Erythroblast (primary cell): ENCODE data around the gene XRCC4.
"Not testable (repeated sequence)": the region's sequence is repeated elsewhere in the genome, so short reads cannot be mapped to it uniquely, and the experiment has no call there.

Experiments used
- DNase-seq, 2 experiments: peaks; one replicate each; lab custom pipeline; 2025; lab: John Stamatoyannopoulos, UW
- GATA1 ChIP-seq: IDR thresholded peaks from 2 replicates; pipeline ENCODE4 v1.6.1; 2011; ENCODE audit warnings: low read depth, mild to moderate bottlenecking, control low read depth, low read length, moderate library complexity
- POLR2A ChIP-seq: IDR thresholded peaks from 2 replicates; pipeline ENCODE4 v1.6.1; 2011; ENCODE audit warnings: mild to moderate bottlenecking, low read length

XRCC4 gene

GRCh38 chr5:83149671-83150070 lies 72.3 kb downstream of the XRCC4 start:
- no peak for TF ChIP-seq GATA1
- DNase-seq, result no peak

GRCh38 chr5:83151821-83152220 lies 74.5 kb downstream of the XRCC4 start:
- TF ChIP-seq POLR2A (no peak), GATA1 (no peak)
- DNase-seq, result no peak

- DNase-seq, result not testable (repeated sequence)
Observed at GRCh38 chr5:83152996-83153395, 75.6 kb downstream of the XRCC4 start.

GRCh38 chr5:83156001-83156400 lies 78.7 kb downstream of the XRCC4 start:
- DNase-seq, result no peak
- no peak for TF ChIP-seq GATA1
- no peak for TF ChIP-seq POLR2A

- DNase-seq, result no peak
Observed at GRCh38 chr5:83157163-83157562, 79.8 kb downstream of the XRCC4 start.

GRCh38 chr5:83162601-83163000 lies 85.3 kb downstream of the XRCC4 start:
- TF ChIP-seq GATA1 (no peak), POLR2A (no peak)
- DNase-seq, result no peak

More at GRCh38 chr5:83157163-83157562, 79.8 kb downstream of the XRCC4 start:
- TF ChIP-seq POLR2A (no peak), GATA1 (no peak)

GRCh38 chr5:83167538-83167937 lies 90.2 kb downstream of the XRCC4 start:
- peak in 1 of 2 experiments; percentile 25 for DNase-seq
- TF ChIP-seq GATA1 (no peak), POLR2A (no peak)

GRCh38 chr5:83169571-83170337 lies 92.4 kb downstream of the XRCC4 start:
- TF ChIP-seq POLR2A (no peak), GATA1 (no peak)
- no peak for DNase-seq

GRCh38 chr5:83172011-83172410 lies 94.7 kb downstream of the XRCC4 start:
- DNase-seq, result no peak
- no peak for TF ChIP-seq POLR2A
- TF ChIP-seq GATA1, result no peak

GRCh38 chr5:83172655-83173054 lies 95.3 kb downstream of the XRCC4 start:
- no peak for TF ChIP-seq GATA1
- TF ChIP-seq POLR2A, result no peak
- no peak for DNase-seq

GRCh38 chr5:83173826-83174225 lies 96.5 kb downstream of the XRCC4 start:
- no peak for DNase-seq
- no peak for TF ChIP-seq POLR2A

GRCh38 chr5:83177803-83178202 lies 100.5 kb downstream of the XRCC4 start:
- TF ChIP-seq GATA1 (no peak), POLR2A (no peak)
- peak in 1 of 2 experiments; percentile 5 for DNase-seq

GRCh38 chr5:83179966-83180365 lies 102.6 kb downstream of the XRCC4 start:
- DNase-seq, result no peak
- TF ChIP-seq GATA1 (no peak), POLR2A (no peak)

GRCh38 chr5:83184534-83184933 lies 107.2 kb downstream of the XRCC4 start:
- TF ChIP-seq POLR2A (no peak), GATA1 (no peak)
- no peak for DNase-seq

GRCh38 chr5:83192947-83193346 lies 115.6 kb downstream of the XRCC4 start:
- TF ChIP-seq GATA1 (no peak), POLR2A (no peak)
- DNase-seq, result no peak
